ENCODE results near the gene HBG2.

The HBG2 gene

GRCh38 chr11:5277807-5278382 lies 23.3 kb upstream of the HBG2 start:
- Histone ChIP-seq H4K20me1 (ENCODE audit: insufficient read depth, low read length) (no peaks in the 10 kb centered on the region), H3F3A (ENCODE audit: insufficient read depth, low read length) (no peaks in the 10 kb centered on the region), H3K4me1 (ENCODE audit: low read length) (peaks cover 11% of the 10 kb centered on the region; the same call in 1 of the 2 replicates), H3K27me3 (replicated peaks; ENCODE audit: insufficient read depth, low read length) (no peaks in the 10 kb centered on the region), H3K9ac (ENCODE audit: low read length) (no peak overlapping the region), H2AFZ (ENCODE audit: low read length) (no peak overlapping the region), H3K36me3 (replicated peaks; ENCODE audit: insufficient read depth, low read length) (no peaks in the 10 kb centered on the region), H3K27ac (ENCODE audit: low read length) (no peak overlapping the region), H3K4me3 (ENCODE audit: low read length) (no peak overlapping the region), H3K9me3 (replicated peaks; ENCODE audit: insufficient read depth, low read length) (no peaks in the 10 kb centered on the region), H3K4me2 (ENCODE audit: low read depth, low read length) (no peak overlapping the region), H3K9me2 (replicated peaks; ENCODE audit: insufficient read depth, low read length) (no peaks in the 10 kb centered on the region), H3K79me2 (ENCODE audit: low read length) (no peaks in the 10 kb centered on the region)
- DNase-seq: no peak
- TF ChIP-seq CTCF (IDR thresholded peaks at IDR 0.05; ENCODE audit: low read length) (no peak), EZH2phosphoT487 (IDR thresholded peaks at IDR 0.05; ENCODE audit: low read length) (no peak), EZH2 (optimal IDR thresholded peaks at IDR 0.05; ENCODE audit: low read depth, low read length) (no peak)

- no peaks in the 10 kb centered on the region for H3K9me3 ChIP-seq (replicated peaks; ENCODE audit: insufficient read depth, low read length)
- H3K36me3 ChIP-seq (replicated peaks; ENCODE audit: insufficient read depth, low read length): no peaks in the 10 kb centered on the region
- H3K4me3 ChIP-seq (ENCODE audit: low read length): no peak overlapping the region
- H3K27ac ChIP-seq (ENCODE audit: low read length): no peak overlapping the region
- no peak for DNase-seq
- H3K9me2 ChIP-seq (replicated peaks; ENCODE audit: insufficient read depth, low read length): no peaks in the 10 kb centered on the region
- no peaks in the 10 kb centered on the region for H3K27me3 ChIP-seq (replicated peaks; ENCODE audit: insufficient read depth, low read length)
- no peaks in the 10 kb centered on the region for H3F3A ChIP-seq (ENCODE audit: insufficient read depth, low read length)
- TF ChIP-seq EZH2 (optimal IDR thresholded peaks at IDR 0.05; ENCODE audit: low read depth, low read length): no peak
- no peak for TF ChIP-seq CTCF (IDR thresholded peaks at IDR 0.05; ENCODE audit: low read length)
- no peaks in the 10 kb centered on the region for H4K20me1 ChIP-seq (ENCODE audit: insufficient read depth, low read length)
- H2AFZ ChIP-seq (ENCODE audit: low read length): no peak overlapping the region
- no peak overlapping the region for H3K9ac ChIP-seq (ENCODE audit: low read length)
- H3K79me2 ChIP-seq (ENCODE audit: low read length): no peaks in the 10 kb centered on the region
- H3K4me2 ChIP-seq (ENCODE audit: low read depth, low read length): no peak overlapping the region
- H3K4me1 ChIP-seq (ENCODE audit: low read length): peaks cover 11% of the 10 kb centered on the region; the same call in 1 of the 2 replicates
Measured at GRCh38 chr11:5276697-5277096, 22.1 kb upstream of the HBG2 start.

- Histone ChIP-seq H2AFZ (ENCODE audit: low read length) (no peak overlapping the region), H3K27ac (ENCODE audit: low read length) (no peak overlapping the region), H4K20me1 (ENCODE audit: insufficient read depth, low read length) (no peaks in the 10 kb centered on the region), H3K9me2 (replicated peaks; ENCODE audit: insufficient read depth, low read length) (no peaks in the 10 kb centered on the region), H3K4me3 (ENCODE audit: low read length) (no peak overlapping the region), H3K4me2 (ENCODE audit: low read depth, low read length) (no peak overlapping the region), H3K4me1 (ENCODE audit: low read length) (peaks cover 7% of the 10 kb centered on the region; the same call in 1 of the 2 replicates), H3K36me3 (replicated peaks; ENCODE audit: insufficient read depth, low read length) (no peaks in the 10 kb centered on the region), H3K9me3 (replicated peaks; ENCODE audit: insufficient read depth, low read length) (no peaks in the 10 kb centered on the region), H3K9ac (ENCODE audit: low read length) (no peak overlapping the region), H3K79me2 (ENCODE audit: low read length) (no peaks in the 10 kb centered on the region), H3F3A (ENCODE audit: insufficient read depth, low read length) (no peaks in the 10 kb centered on the region), H3K27me3 (replicated peaks; ENCODE audit: insufficient read depth, low read length) (no peaks in the 10 kb centered on the region)
- TF ChIP-seq EZH2phosphoT487 (IDR thresholded peaks at IDR 0.05; ENCODE audit: low read length): no peak
- no peak for TF ChIP-seq CTCF (IDR thresholded peaks at IDR 0.05; ENCODE audit: low read length)
- TF ChIP-seq EZH2 (optimal IDR thresholded peaks at IDR 0.05; ENCODE audit: low read depth, low read length): no peak
- no peak for DNase-seq
Measured at GRCh38 chr11:5275369-5276110, 21.0 kb upstream of the HBG2 start.
